Measurements from ENCODE around the gene IFT172.
A peak's percentile ranks its signal among the peaks of the same experiment; 100 is the strongest.

Gene IFT172

DNA sequence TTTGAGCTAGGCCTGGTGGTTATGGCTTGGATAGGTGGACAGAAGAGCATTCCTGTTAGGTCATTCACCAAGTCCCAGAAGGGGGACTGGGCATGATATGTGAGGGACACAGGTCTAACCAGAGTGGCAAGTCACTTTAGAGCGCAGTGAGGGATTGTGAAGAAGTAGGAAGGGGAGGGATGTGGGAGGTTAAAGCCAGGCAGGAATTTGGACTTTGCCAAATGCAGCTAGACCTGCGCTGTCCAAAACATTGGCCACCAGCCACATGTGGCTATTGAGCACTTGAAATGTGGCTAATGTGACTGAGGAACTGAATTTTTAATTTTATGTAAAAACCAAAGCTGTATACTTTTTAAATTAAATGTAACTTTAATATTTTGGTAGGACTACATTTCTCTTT is 30.8 kb upstream of the IFT172 start:
- H3K4me3 ChIP-seq (replicated peaks in 1 of 2; ENCODE audit: low read depth in 2 of 2, low read length in 2 of 2): no peak overlapping the region
- TF ChIP-seq, protein P1, sequence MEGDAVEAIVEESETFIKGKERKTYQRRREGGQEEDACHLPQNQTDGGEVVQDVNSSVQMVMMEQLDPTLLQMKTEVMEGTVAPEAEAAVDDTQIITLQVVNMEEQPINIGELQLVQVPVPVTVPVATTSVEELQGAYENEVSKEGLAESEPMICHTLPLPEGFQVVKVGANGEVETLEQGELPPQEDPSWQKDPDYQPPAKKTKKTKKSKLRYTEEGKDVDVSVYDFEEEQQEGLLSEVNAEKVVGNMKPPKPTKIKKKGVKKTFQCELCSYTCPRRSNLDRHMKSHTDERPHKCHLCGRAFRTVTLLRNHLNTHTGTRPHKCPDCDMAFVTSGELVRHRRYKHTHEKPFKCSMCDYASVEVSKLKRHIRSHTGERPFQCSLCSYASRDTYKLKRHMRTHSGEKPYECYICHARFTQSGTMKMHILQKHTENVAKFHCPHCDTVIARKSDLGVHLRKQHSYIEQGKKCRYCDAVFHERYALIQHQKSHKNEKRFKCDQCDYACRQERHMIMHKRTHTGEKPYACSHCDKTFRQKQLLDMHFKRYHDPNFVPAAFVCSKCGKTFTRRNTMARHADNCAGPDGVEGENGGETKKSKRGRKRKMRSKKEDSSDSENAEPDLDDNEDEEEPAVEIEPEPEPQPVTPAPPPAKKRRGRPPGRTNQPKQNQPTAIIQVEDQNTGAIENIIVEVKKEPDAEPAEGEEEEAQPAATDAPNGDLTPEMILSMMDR (IDR thresholded peaks at IDR 0.05; ENCODE audit: low read depth, low read length): no peak
- no peak for DNase-seq (ENCODE audit: low read depth in 2 of 2)

DNA sequence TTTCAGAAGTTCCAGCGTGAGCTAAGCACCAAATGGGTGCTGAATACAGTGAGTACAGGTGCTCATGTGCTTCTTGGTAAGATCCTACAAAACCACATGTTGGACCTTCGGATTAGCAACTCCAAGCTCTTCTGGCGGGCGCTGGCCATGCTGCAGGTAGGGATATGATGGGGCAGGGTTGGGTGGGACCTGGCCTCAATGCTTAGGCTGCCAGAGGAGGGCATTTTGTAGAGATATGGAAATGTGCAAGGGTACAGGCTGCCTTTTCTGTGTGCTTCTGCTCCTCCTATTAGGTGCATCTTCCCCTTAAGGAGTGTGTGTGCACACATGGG is 29.2 kb upstream of the IFT172 start:
- TF ChIP-seq, protein P1 (IDR thresholded peaks at IDR 0.05; ENCODE audit: low read depth, low read length): no peak
- no peak overlapping the region for H3K4me3 ChIP-seq (replicated peaks in 1 of 2; ENCODE audit: low read depth in 2 of 2, low read length in 2 of 2)
- no peak for DNase-seq (ENCODE audit: low read depth in 2 of 2)

DNA sequence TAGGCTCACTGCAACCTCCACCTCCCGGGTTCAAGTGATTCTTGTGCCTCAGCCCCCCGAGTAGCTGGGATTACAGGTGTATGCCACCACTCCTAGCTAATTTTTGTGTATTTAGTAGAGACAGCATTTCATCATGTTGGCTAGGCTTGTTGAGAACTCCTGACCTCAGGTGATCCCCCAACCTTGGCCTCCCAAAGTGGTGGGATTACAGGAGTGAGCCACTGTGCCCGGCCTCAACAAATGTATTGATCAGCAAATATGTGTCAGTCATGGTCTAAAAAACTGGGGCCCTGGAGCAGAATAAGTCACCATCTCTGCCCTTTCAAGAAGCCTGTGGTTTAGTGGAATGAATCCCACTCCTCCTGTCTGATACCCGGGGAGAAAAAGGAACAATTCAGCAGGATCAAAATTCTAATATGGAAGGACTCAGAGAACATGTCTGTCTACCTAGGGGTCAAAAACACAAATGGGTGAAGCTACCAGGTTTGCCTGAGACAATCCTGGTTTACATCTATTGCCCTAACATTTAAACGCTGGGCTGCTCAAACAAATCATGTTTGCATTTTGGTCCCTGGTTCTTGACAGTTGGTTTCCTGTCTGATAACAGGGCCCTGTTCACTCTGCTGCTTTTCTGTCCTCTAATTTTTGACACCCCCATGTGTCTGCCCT is 28.7 kb upstream of the IFT172 start:
- TF ChIP-seq, protein P1 (IDR thresholded peaks at IDR 0.05; ENCODE audit: low read depth, low read length): no peak
- DNase-seq (ENCODE audit: low read depth in 2 of 2): no peak
- no peak overlapping the region for H3K4me3 ChIP-seq (replicated peaks in 1 of 2; ENCODE audit: low read depth in 2 of 2, low read length in 2 of 2)

DNA sequence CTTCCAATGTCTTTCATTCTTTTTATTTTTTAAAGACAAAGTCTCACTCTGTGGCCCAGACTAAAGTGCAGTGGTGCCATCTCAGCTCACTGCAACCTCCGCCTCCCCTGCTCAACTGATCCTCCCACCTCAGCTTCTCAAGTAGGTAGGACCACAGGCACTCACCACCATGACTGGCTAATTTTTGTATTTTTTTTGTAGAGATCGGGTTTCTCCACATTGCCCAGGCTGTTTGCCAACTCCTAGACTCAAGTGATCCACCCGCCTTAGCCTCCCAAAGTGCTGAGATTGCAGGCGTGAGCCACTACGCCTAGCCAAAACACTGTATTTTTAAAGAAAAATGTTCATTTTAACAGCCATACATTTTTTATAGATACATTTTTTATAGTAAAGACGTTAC is 19.8 kb upstream of the IFT172 start:
- DNase-seq (ENCODE audit: low read depth in 2 of 2): peak; percentile 22 to 52
- no peak overlapping the region for H3K4me3 ChIP-seq (replicated peaks in 1 of 2; ENCODE audit: low read depth in 2 of 2, low read length in 2 of 2)
- TF ChIP-seq, protein P1 (IDR thresholded peaks at IDR 0.05; ENCODE audit: low read depth, low read length): no peak

DNA sequence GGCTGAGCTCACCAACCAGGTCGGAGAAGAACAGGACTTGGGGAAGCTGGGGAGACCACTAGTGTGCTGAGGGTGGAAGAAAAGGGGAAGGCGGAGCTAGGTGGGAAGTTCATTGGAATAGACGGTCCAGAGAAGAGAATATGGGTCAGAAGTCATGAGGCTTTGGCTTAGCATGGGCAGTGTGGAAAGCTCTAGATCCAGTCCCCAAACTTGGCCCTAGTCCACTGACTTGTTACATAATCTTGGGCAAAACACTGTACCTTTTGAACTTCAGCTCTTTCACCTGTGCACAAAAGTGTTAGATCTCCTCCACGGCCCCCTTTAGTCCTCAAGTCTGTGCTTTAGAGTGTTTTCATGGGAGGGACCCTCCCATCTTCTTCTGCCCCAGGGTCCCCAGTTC is 17.8 kb upstream of the IFT172 start:
- no peak for DNase-seq (ENCODE audit: low read depth in 2 of 2)
- TF ChIP-seq, protein P1 (IDR thresholded peaks at IDR 0.05; ENCODE audit: low read depth, low read length): no peak
- no peak overlapping the region for H3K4me3 ChIP-seq (replicated peaks in 1 of 2; ENCODE audit: low read depth in 2 of 2, low read length in 2 of 2)

DNA sequence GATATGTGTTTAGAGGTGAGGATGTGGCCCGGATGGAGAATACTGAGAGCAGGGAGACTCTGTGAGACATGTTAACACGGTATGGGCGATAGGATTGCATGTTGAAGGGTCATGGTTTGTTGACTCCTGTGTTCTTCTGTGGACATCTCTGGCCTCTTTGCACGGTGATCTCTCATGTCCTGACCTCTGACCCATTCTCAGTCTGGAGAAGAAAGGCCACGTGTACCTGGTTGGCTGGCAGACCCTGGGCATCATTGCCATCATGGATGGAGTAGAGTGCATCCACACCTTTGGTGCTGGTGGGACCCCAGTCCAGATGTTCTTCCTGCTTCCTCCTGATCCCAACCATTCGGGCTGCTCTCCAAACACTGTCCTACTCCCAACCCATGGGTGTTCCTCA is 17.0 kb upstream of the IFT172 start:
- no peak for DNase-seq (ENCODE audit: low read depth in 2 of 2)
- TF ChIP-seq, protein P1 (IDR thresholded peaks at IDR 0.05; ENCODE audit: low read depth, low read length): no peak
- H3K4me3 ChIP-seq (replicated peaks in 1 of 2; ENCODE audit: low read depth in 2 of 2, low read length in 2 of 2): no peak overlapping the region

DNA sequence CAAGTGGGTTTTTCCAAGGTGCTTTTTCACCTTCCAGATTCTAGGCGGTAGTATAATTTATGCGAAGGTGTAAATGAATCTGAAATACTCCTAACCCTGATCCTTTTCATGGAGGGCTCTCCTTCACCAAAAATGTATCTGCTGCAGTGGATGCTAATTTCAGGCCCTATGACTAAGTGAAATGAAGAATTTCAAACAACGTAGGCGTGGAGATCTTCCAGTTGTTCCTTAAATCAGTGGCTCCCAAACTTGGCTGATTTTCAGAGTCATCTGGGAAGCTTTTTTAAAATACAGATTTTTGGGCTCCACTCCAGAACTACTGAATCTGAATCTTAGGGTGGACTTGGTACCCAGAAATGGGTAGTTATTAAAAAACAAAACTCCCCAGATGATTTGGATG is 12.6 kb upstream of the IFT172 start:
- peak; percentile 18 to 52 for DNase-seq (ENCODE audit: low read depth in 2 of 2)
- TF ChIP-seq, protein P1 (IDR thresholded peaks at IDR 0.05; ENCODE audit: low read depth, low read length): no peak
- H3K4me3 ChIP-seq (replicated peaks in 1 of 2; ENCODE audit: low read depth in 2 of 2, low read length in 2 of 2): no peak overlapping the region
